CD14-positive monocyte (primary cell): Measurements from ENCODE around the gene SORBS2. TPM values are rescaled to one million over a fixed set of nuclear protein-coding genes. Genes with fewer than 3 reads are reported as not detected.

Experiments used
- DNase-seq, 3 donors: peaks; one replicate each; pipeline ENCODE4 v3.0.0-alpha.2; 2011 to 2022
- H2AFZ ChIP-seq: 2 replicates; pipeline ENCODE4 v1.6.0; 2012; ENCODE audit warnings: mild to moderate bottlenecking, low read depth, low read length, inconsistent platforms; ENCODE audit not compliant: insufficient read depth, poor library complexity, severe bottlenecking
- H3K27ac ChIP-seq, 2 donors: 1 replicate in 1 of 2; 2 replicates in 1 of 2; pipeline ENCODE4 v1.5.1; 2012 to 2013; ENCODE audit warnings: low read length in 2 of 2, control low read depth in 1 of 2, inconsistent platforms in 1 of 2, low read depth in 1 of 2, mild to moderate bottlenecking in 1 of 2
- H3K27me3 ChIP-seq, 2 donors: one replicate each; pipeline versions ENCODE4 v1.6.0 to v1.6.1; 2011 to 2013; ENCODE audit warnings: low read length in 2 of 2; ENCODE audit not compliant: control insufficient read depth in 2 of 2, insufficient read depth in 2 of 2
- H3K36me3 ChIP-seq, 2 donors: replicated peaks in 1 of 2; 1 replicate in 1 of 2; 2 replicates in 1 of 2; pipeline versions ENCODE4 v1.5.1 to v1.6.1; 2012 to 2013; ENCODE audit warnings: low read length in 2 of 2, control low read depth in 1 of 2, inconsistent platforms in 1 of 2, mild to moderate bottlenecking in 1 of 2; ENCODE audit not compliant: insufficient read depth in 2 of 2, control insufficient read depth in 1 of 2
- H3K4me1 ChIP-seq, 2 donors: 1 replicate in 1 of 2; 2 replicates in 1 of 2; pipeline versions ENCODE4 v1.5.1 to v1.6.1; 2012 to 2013; ENCODE audit warnings: low read length in 2 of 2, control low read depth in 1 of 2, inconsistent platforms in 1 of 2, mild to moderate bottlenecking in 1 of 2, moderate library complexity in 1 of 2; ENCODE audit not compliant: insufficient read depth in 2 of 2, control insufficient read depth in 1 of 2
- H3K4me2 ChIP-seq: replicated peaks from 2 replicates; pipeline ENCODE3; 2012; ENCODE audit warnings: low read length, moderate library complexity, mild to moderate bottlenecking; ENCODE audit not compliant: poor library complexity, severe bottlenecking; ENCODE audit errors: extremely low read depth
- H3K4me3 ChIP-seq, 3 experiments: fragments of 200-600 bp in 1 of 3; sonication (generic) in 1 of 3; replicated peaks in 1 of 3; 1 replicate in 2 of 3; 2 replicates in 1 of 3; pipeline ENCODE4 v1.5.1; 2011 to 2013; ENCODE audit warnings: low read length in 3 of 3, mild to moderate bottlenecking in 3 of 3, control low read depth in 2 of 3, low read depth in 2 of 3, inconsistent platforms in 1 of 3, moderate library complexity in 1 of 3
- H3K79me2 ChIP-seq: 2 replicates; pipeline ENCODE4 v1.6.0; 2012; ENCODE audit warnings: mild to moderate bottlenecking, control low read depth, inconsistent platforms, low read length, moderate library complexity; ENCODE audit not compliant: insufficient read depth
- H3K9ac ChIP-seq: 2 replicates; pipeline ENCODE4 v1.6.0; 2017; ENCODE audit warnings: low read length, mild to moderate bottlenecking; ENCODE audit not compliant: insufficient read depth, poor library complexity, severe bottlenecking
- H3K9me3 ChIP-seq, 2 donors: replicated peaks in 1 of 2; 1 replicate in 1 of 2; 2 replicates in 1 of 2; pipeline versions ENCODE4 v1.5.1 to v1.6.1; 2012 to 2013; ENCODE audit warnings: low read length in 2 of 2, control low read depth in 1 of 2; ENCODE audit not compliant: control insufficient read depth in 1 of 2, insufficient read depth in 1 of 2
- H4K20me1 ChIP-seq: 2 replicates; pipeline ENCODE4 v1.6.0; 2012; ENCODE audit warnings: mild to moderate bottlenecking, low read length, control low read depth, moderate library complexity; ENCODE audit not compliant: insufficient read depth
- H3K27ac Mint-ChIP-seq, 7 donors: one replicate each; pipeline ENCODE4 v1.8.0; 2020; ENCODE audit warnings: mild to moderate bottlenecking in 7 of 7, mixed read lengths in 7 of 7, moderate library complexity in 6 of 7, inconsistent platforms in 2 of 7
- H3K27me3 Mint-ChIP-seq, 3 donors: one replicate each; pipeline ENCODE4 v1.8.0; 2021 to 2022; ENCODE audit warnings: low read depth in 3 of 3, mild to moderate bottlenecking in 3 of 3, mixed read lengths in 3 of 3, moderate library complexity in 3 of 3, inconsistent platforms in 1 of 3
- H3K36me3 Mint-ChIP-seq, 2 donors: one replicate each; pipeline ENCODE4 v1.8.0; 2020; ENCODE audit warnings: mixed read lengths in 2 of 2, inconsistent platforms in 1 of 2, mild to moderate bottlenecking in 1 of 2
- H3K4me1 Mint-ChIP-seq: one replicate; pipeline ENCODE4 v1.8.0; 2020; ENCODE audit warnings: mild to moderate bottlenecking, mixed read lengths
- H3K4me3 Mint-ChIP-seq, 2 donors: one replicate each; pipeline ENCODE4 v1.8.0; 2020; ENCODE audit warnings: mild to moderate bottlenecking in 2 of 2, mixed read lengths in 2 of 2, moderate library complexity in 1 of 2
- H3K9me3 Mint-ChIP-seq, 7 donors: one replicate each; pipeline ENCODE4 v1.8.0; 2020 to 2022; ENCODE audit warnings: mixed read lengths in 7 of 7, mild to moderate bottlenecking in 6 of 7, moderate library complexity in 6 of 7, inconsistent platforms in 2 of 7
- WGBS: methylation state at CpG from one replicate; pipeline ENCODE4 v1.1.5; 2013; ENCODE audit warnings: missing lambda C conversion rate; ENCODE audit not compliant: insufficient coverage; 5-methylcytosine and 5-hydroxymethylcytosine counted together
- intact Hi-C, 2 donors: fragments of 100-400 bp; cut with micrococcal nuclease; formaldehyde crosslinking; loops; one replicate each; pipeline versions ENCODE4 v1.15.0 to v1.15.1; 2023
- polyA plus RNA-seq, 3 donors: library from polyadenylated mRNA; depleted of rRNA in 1 of 3; unstranded in 2 of 3; stranded (reverse) in 1 of 3; fragments of 300-500 nt in 2 of 3; fragments of >200 nt in 1 of 3; fragmentation: Illumina TruSeq in 2 of 3; gene quantifications; 1 replicate in 2 of 3; 2 replicates in 1 of 3; pipeline ENCODE4 v1.2.3, GENCODE V29; 2012 to 2021
- TF ChIP-seq, protein P1 (sequence below): fragments of 200-600 bp; IDR thresholded peaks from one replicate; pipeline ENCODE4 v1.8.0; 2022; ENCODE audit warnings: antibody characterized with exemption, mild to moderate bottlenecking

SORBS2 gene
- polyA plus RNA-seq, 3 donors, result not detected

- no peaks in the 10 kb centered on the region for H3K27me3 ChIP-seq
- TF ChIP-seq, protein P1, sequence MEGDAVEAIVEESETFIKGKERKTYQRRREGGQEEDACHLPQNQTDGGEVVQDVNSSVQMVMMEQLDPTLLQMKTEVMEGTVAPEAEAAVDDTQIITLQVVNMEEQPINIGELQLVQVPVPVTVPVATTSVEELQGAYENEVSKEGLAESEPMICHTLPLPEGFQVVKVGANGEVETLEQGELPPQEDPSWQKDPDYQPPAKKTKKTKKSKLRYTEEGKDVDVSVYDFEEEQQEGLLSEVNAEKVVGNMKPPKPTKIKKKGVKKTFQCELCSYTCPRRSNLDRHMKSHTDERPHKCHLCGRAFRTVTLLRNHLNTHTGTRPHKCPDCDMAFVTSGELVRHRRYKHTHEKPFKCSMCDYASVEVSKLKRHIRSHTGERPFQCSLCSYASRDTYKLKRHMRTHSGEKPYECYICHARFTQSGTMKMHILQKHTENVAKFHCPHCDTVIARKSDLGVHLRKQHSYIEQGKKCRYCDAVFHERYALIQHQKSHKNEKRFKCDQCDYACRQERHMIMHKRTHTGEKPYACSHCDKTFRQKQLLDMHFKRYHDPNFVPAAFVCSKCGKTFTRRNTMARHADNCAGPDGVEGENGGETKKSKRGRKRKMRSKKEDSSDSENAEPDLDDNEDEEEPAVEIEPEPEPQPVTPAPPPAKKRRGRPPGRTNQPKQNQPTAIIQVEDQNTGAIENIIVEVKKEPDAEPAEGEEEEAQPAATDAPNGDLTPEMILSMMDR, result no peak
- Mint-ChIP-seq H3K27ac (peak overlapping the region; percentile 82 to 97 (median 96)), H3K9me3 (peaks cover 0 to 4% (median 1%) of the 10 kb centered on the region in 7 donors), H3K36me3 (peaks cover 5 to 7% of the 10 kb centered on the region in 2 donors), H3K4me3 (peak overlapping the region; percentile 5 to 76), H3K27me3 (peaks cover 0 to 2% (median 0%) of the 10 kb centered on the region in 3 donors), H3K4me1 (peaks cover 73% of the 10 kb centered on the region)
- H4K20me1 ChIP-seq, result no peaks in the 10 kb centered on the region
- no peaks in the 10 kb centered on the region for H3K79me2 ChIP-seq
- peak overlapping the region; percentile 64 to 79 for H3K27ac ChIP-seq
- no peaks in the 10 kb centered on the region for H3K9me3 ChIP-seq
- H3K36me3 ChIP-seq, result no peaks in the 10 kb centered on the region
- intact Hi-C loops, result no loop called here
- peak overlapping the region in 1 of 3 experiments; percentile 63 for H3K4me3 ChIP-seq
- DNase-seq, result peak; percentile 86 to 95 (median 92)
- H3K9ac ChIP-seq, result no peak overlapping the region
- no peak overlapping the region for H2AFZ ChIP-seq
- H3K4me2 ChIP-seq, result peak overlapping the region; percentile 67
- H3K4me1 ChIP-seq, result peaks cover 73 to 83% of the 10 kb centered on the region in 2 donors
- no CpG with 5 or more reads among the region's 5 CpGs for WGBS
These were observed 77.8 kb downstream of the SORBS2 start for GRCh38 chr4:185734214-185734613.

- no peaks in the 10 kb centered on the region for H3K79me2 ChIP-seq
- no peak overlapping the region for H3K9ac ChIP-seq
- Mint-ChIP-seq H3K4me3 (no peak overlapping the region), H3K4me1 (peaks cover 50% of the 10 kb centered on the region), H3K9me3 (peaks cover 0 to 4% (median 1%) of the 10 kb centered on the region in 7 donors), H3K27ac (peak overlapping the region in 1 of 7 donors; percentile 60), H3K36me3 (peaks cover 3 to 4% of the 10 kb centered on the region in 2 donors), H3K27me3 (peaks cover 0 to 8% (median 3%) of the 10 kb centered on the region in 3 donors)
- H3K27ac ChIP-seq, result no peak overlapping the region
- H3K4me2 ChIP-seq, result no peak overlapping the region
- TF ChIP-seq, protein P1, result no peak
- no peak overlapping the region for H3K4me3 ChIP-seq
- no peak overlapping the region for H2AFZ ChIP-seq
- intact Hi-C loops, result no loop called here
- H3K36me3 ChIP-seq, result no peaks in the 10 kb centered on the region
- H3K27me3 ChIP-seq, result no peaks in the 10 kb centered on the region
- peaks cover 50 to 60% of the 10 kb centered on the region in 2 donors for H3K4me1 ChIP-seq
- peak in 1 of 3 donors; percentile 17 for DNase-seq
- no peaks in the 10 kb centered on the region for H4K20me1 ChIP-seq
- H3K9me3 ChIP-seq, result no peaks in the 10 kb centered on the region
- 100% methylated on average over 1 of the region's 3 CpGs for WGBS
These were observed 81.0 kb downstream of the SORBS2 start for GRCh38 chr4:185730849-185731608.
